Common myeloid progenitor, CD34-positive (primary cell): ENCODE data around the gene MRPL23.
A peak's percentile ranks its signal among the peaks of the same experiment; 100 is the strongest.
"Not testable (repeated sequence)": the region's sequence is repeated elsewhere in the genome, so short reads cannot be mapped to it uniquely, and the experiment has no call there.

ENCODE experiments used
- CTCF ChIA-PET: fragments of 350-600 bp; sonication (Branson Sonifier 250); formaldehyde crosslinking; loops from one replicate; lab custom pipeline; 2021; ENCODE audit warnings: antibody characterized with exemption; lab: Charles Lee
- POLR2A ChIA-PET: fragments of 350-600 bp; sonication (Branson Sonifier 250); formaldehyde crosslinking; loops from one replicate; lab custom pipeline; 2021; ENCODE audit warnings: antibody characterized with exemption; lab: Charles Lee
- DNase-seq, 3 donors: peaks; one replicate each; pipeline versions ENCODE4 v3.0.0 to v3.0.0-alpha.2; 2013
- H3K27ac ChIP-seq, 2 experiments: 1 replicate in 1 of 2; 2 replicates in 1 of 2; pipeline ENCODE4 v1.7.0; 2013; ENCODE audit warnings: inconsistent platforms in 2 of 2, low read length in 2 of 2, mild to moderate bottlenecking in 2 of 2, low read depth in 1 of 2, moderate library complexity in 1 of 2; ENCODE audit not compliant: severe bottlenecking in 2 of 2, insufficient read depth in 1 of 2, poor library complexity in 1 of 2
- H3K27me3 ChIP-seq, 5 experiments: replicated peaks in 2 of 5; 1 replicate in 3 of 5; 2 replicates in 2 of 5; pipeline versions ENCODE4 v1.6.1 to v1.7.0; 2013; ENCODE audit warnings: low read length in 4 of 5, mild to moderate bottlenecking in 2 of 5, moderate library complexity in 2 of 5, inconsistent platforms in 1 of 5; ENCODE audit not compliant: insufficient read depth in 5 of 5, control insufficient read depth in 4 of 5
- H3K36me3 ChIP-seq, 4 experiments: 1 replicate in 2 of 4; 2 replicates in 2 of 4; pipeline versions ENCODE4 v1.6.1 to v1.7.0; 2013; ENCODE audit warnings: low read length in 3 of 4, control low read depth in 1 of 4, mild to moderate bottlenecking in 1 of 4; ENCODE audit not compliant: control insufficient read depth in 4 of 4, insufficient read depth in 4 of 4
- H3K4me1 ChIP-seq, 4 experiments: 1 replicate in 3 of 4; 2 replicates in 1 of 4; pipeline versions ENCODE4 v1.6.1 to v1.7.1; 2013; ENCODE audit warnings: low read length in 3 of 4, mild to moderate bottlenecking in 3 of 4, control low read depth in 1 of 4, inconsistent platforms in 1 of 4, moderate library complexity in 1 of 4; ENCODE audit not compliant: control insufficient read depth in 4 of 4, insufficient read depth in 4 of 4; ENCODE audit errors: control extremely low read depth in 1 of 4
- H3K4me3 ChIP-seq, 7 experiments: 1 replicate in 4 of 7; 2 replicates in 3 of 7; pipeline versions ENCODE4 v1.5.1 to v1.7.0; 2013; ENCODE audit warnings: mild to moderate bottlenecking in 7 of 7, low read length in 6 of 7, moderate library complexity in 6 of 7, inconsistent platforms in 2 of 7, low read depth in 2 of 7, control low read depth in 1 of 7; ENCODE audit not compliant: insufficient read depth in 4 of 7, control insufficient read depth in 1 of 7; ENCODE audit errors: extremely low read depth in 1 of 7
- H3K9me3 ChIP-seq, 5 experiments: 1 replicate in 4 of 5; 2 replicates in 1 of 5; pipeline versions ENCODE4 v1.6.1 to v1.7.1; 2013; ENCODE audit warnings: low read length in 4 of 5, mild to moderate bottlenecking in 2 of 5, inconsistent platforms in 1 of 5, low read depth in 1 of 5, moderate library complexity in 1 of 5; ENCODE audit not compliant: control insufficient read depth in 4 of 5, insufficient read depth in 2 of 5; ENCODE audit errors: control extremely low read depth in 1 of 5
- WGBS: methylation state at CpG from one replicate; pipeline ENCODE4 v1.1.5; 2013; ENCODE audit not compliant: insufficient coverage; 5-methylcytosine and 5-hydroxymethylcytosine counted together

The MRPL23 gene

DNA sequence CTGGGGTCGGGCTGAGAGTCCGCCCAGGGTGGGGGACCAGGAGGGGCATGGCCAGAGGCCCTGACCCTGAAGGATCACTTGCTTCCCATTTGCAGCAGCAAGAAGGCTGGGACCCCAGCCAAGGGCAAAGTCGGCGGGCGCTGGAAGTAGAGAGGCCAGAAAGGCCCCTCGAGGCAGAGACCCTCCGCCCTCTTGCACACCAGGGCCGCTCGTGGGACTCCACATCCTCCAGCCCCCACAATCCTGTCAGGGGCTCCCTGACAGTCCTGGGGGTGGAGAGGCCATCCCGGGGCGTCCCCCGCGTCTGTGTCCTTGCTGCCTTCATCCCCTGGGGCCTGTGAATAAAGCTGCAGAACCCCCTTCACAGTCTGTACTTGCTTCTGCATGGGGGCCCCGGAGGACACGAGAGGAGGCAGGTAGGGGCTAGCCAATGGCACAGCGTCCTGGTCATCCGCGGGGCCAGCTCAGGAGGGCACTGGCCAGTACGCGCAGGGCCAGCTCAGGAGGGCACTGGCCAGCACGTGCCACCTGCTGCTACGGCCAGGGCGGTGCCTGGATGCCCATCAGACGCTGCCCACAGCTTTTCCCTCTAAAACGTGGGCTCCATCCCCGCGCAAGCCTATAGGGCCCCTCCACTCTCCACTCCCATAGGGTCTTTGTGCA is 8.7 kb upstream of the MRPL23 start:
- peak in 1 of 3 donors; percentile 9 for DNase-seq
- H3K9me3 ChIP-seq, result no peaks in the 10 kb centered on the region
- WGBS, result 88% methylated on average over 22 of the region's 27 CpGs
- H3K36me3 ChIP-seq, result no peaks in the 10 kb centered on the region
- peaks cover 0 to 39% (median 31%) of the 10 kb centered on the region in 4 experiments for H3K4me1 ChIP-seq
- CTCF ChIA-PET, result interaction anchor here (0.9 to 1.9 kb wide), 5 partner anchors 9 to 62 kb away, joined by 3 to 6 read pairs (median 3); no protein-coding TSS in a partner anchor
- H3K27ac ChIP-seq, result no peak overlapping the region
- POLR2A ChIA-PET, result no interaction called here
- H3K27me3 ChIP-seq, result no peaks in the 10 kb centered on the region
- H3K4me3 ChIP-seq, result peak overlapping the region in 1 of 7 experiments; percentile 20

DNA sequence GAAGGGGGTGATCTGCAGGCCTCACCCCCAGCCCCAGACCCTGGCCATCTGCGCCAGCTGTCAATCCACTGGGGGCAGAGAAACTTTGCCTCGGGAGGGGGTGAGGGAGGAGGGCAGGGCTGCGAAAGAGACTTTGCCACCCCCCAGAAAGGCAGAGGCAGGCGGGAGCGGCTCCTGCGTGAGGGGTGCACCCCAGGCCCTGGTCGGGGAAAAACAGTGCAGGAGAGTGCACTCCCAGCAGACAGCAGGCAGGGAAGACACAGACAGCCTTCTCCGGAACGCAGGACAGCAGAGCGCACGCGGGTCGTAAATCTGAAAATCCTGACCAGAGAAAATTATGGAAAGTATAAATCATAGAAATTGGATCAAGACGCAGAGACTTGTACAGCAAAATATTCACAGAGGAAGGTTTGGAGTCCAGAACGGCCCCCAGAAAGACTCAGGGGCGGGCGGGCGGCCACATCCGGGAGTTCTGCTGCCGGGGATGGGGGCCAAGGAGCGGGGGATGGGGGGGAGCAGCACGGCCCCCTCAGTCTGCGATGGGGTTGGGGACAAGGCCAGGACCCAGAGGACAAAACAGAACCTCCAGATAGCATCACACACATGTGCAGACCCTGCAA is 8.0 kb upstream of the MRPL23 start:
- CTCF ChIA-PET, result interaction anchor here (1.1 to 1.9 kb wide), 3 partner anchors 43 to 63 kb away, joined by 3 to 6 read pairs (median 5); no protein-coding TSS in a partner anchor
- Histone ChIP-seq H3K27me3 (no peaks in the 10 kb centered on the region), H3K4me1 (peaks cover 0 to 42% (median 31%) of the 10 kb centered on the region in 4 experiments), H3K9me3 (no peaks in the 10 kb centered on the region), H3K4me3 (peak overlapping the region in 1 of 7 experiments; percentile 20), H3K36me3 (no peaks in the 10 kb centered on the region), H3K27ac (no peak overlapping the region)
- peak; percentile 32 to 84 (median 66) for DNase-seq
- 11% methylated on average over 19 of the region's 23 CpGs for WGBS
- POLR2A ChIA-PET, result no interaction called here

DNA sequence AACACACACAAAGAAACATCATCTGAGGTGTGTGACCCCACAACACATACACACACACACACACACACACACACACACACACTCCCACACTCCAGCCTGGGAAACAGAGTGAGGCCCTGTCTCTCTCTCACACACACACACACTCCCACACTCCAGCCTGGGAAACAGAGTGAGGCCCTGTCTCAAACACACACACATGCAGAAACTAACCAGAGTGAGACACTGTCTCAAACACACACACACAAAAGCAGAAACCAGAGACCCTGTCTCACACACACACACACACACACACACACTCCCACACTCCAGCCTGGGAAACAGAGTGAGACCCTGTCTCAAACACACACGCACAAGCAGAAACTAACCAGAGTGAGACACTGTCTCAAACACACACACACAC is 7.3 kb upstream of the MRPL23 start:
- DNase-seq, H3K4me3 ChIP-seq, H3K27ac ChIP-seq, POLR2A ChIA-PET, CTCF ChIA-PET, H3K9me3 ChIP-seq, H3K27me3 ChIP-seq, H3K36me3 ChIP-seq: not testable (repeated sequence)
- WGBS, result no CpG with 5 or more reads among the region's 1 CpG
- peaks cover 0 to 37% (median 29%) of the 10 kb centered on the region in 4 experiments for H3K4me1 ChIP-seq

DNA sequence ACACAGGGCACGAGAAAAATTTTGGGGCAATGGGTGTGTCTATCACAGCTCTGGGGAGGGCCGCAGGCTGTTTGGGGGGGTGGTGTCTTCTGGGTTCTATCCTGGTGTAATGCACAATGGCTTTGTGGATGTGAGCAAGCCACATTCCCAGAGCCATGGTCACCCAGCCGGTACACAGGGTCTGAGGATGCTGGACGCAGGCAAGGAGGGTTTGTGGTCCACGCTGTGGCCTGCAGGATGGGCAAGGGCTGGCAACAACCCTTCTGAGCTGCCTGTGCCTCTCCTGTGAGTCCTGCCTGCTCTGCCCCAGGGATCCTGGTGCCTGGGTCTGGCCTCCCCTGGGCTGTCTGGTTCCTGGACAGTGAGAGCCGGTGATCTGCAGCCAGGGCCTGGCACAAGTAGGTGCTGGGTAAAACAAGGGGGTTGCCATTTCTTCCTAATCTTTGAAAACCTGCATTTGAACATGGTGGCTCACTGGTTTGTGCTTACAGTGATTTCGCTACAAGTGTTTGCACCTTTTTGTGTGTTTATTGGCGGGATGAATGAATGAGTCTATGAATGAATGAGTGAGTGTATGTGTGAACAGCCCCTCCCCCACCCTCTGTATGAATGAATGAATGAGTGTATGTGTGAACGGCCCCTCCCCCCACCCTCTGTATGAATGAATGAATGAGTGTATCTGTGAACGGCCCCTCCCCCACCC is 4.4 kb upstream of the MRPL23 start:
- POLR2A ChIA-PET, result interaction anchor here (0.7 kb wide), 1 partner anchor 46 kb away, joined by 3 read pairs; no protein-coding TSS in a partner anchor
- CTCF ChIA-PET, result interaction anchor here (0.9 to 1.5 kb wide), 6 partner anchors 42 to 108 kb away, joined by 3 to 5 read pairs (median 3); partner anchors contain the start of genes PRR33 and SYT8

DNA sequence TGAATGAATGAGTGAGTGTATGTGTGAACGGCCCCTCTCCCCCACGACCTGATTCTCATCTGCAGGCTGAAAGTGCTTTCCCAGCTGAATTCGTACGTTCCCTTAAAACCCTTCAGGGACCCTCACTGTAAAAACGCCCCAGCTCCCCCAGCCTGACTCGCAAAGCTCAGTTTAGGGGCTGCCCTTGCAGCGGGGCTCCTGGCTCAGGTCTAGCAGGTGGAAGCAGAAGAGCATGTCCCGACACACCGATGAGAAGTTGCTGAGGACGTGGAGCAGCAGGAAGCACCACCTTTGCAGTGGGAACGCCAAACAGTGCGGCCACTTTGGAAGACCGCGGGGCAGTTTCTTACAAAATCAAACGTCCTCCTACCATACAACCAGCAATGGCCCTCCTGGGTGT is 3.6 kb upstream of the MRPL23 start:
- DNase-seq, result peak in 2 of 3 donors; percentile 13 to 42
- Histone ChIP-seq H3K9me3 (no peaks in the 10 kb centered on the region), H3K4me3 (no peak overlapping the region), H3K27ac (no peak overlapping the region), H3K4me1 (peaks cover 0 to 27% (median 23%) of the 10 kb centered on the region in 4 experiments), H3K36me3 (no peaks in the 10 kb centered on the region), H3K27me3 (no peaks in the 10 kb centered on the region)
- CTCF ChIA-PET, result interaction anchor here (0.6 to 1.5 kb wide), 7 partner anchors 35 to 204 kb away, joined by 3 to 5 read pairs (median 3); partner anchors contain the start of genes PRR33 and SYT8
- POLR2A ChIA-PET, result no interaction called here
- 97% methylated on average over 13 of the region's 15 CpGs for WGBS

More for the DNA sequence above, 4.4 kb upstream of the MRPL23 start:
- 97% methylated on average over 6 of the region's 10 CpGs for WGBS
- H3K27ac ChIP-seq, result no peak overlapping the region
- H3K4me3 ChIP-seq, result no peak overlapping the region
- no peaks in the 10 kb centered on the region for H3K27me3 ChIP-seq
- H3K4me1 ChIP-seq, result peaks cover 0 to 35% (median 28%) of the 10 kb centered on the region in 4 experiments
- no peaks in the 10 kb centered on the region for H3K36me3 ChIP-seq
- DNase-seq, result no peak
- no peaks in the 10 kb centered on the region for H3K9me3 ChIP-seq

DNA sequence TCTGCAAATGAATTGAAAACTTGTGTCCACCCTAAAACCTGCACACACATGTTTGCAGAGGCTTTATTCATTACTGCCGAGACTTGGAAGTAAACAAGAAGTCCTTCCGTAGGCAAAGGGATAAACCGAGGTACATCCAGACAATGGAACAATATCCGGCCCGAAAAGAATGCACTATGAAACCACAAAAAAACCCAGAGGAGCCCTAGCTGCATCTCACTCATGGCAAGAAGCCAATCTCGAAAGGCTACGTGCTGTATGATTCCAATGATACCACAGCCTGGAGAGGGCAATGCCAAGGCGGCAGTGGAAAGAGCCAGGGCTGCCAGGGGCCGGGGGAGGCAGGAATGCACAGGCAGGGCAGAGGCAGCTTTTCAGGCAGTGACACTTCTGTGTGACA is 3.2 kb upstream of the MRPL23 start:
- POLR2A ChIA-PET, result no interaction called here

More for the DNA sequence above, 3.2 kb upstream of the MRPL23 start:
- H3K4me3 ChIP-seq, result no peak overlapping the region
- H3K27ac ChIP-seq, result no peak overlapping the region
- no peak for DNase-seq
- no peaks in the 10 kb centered on the region for H3K27me3 ChIP-seq
- H3K4me1 ChIP-seq, result peaks cover 0 to 23% (median 19%) of the 10 kb centered on the region in 4 experiments
- CTCF ChIA-PET, result interaction anchor here (0.6 to 1.6 kb wide), 7 partner anchors 36 to 205 kb away, joined by 3 to 6 read pairs (median 4); partner anchors contain the start of gene PRR33
- H3K36me3 ChIP-seq, result no peaks in the 10 kb centered on the region
- 86% methylated on average over 9 of the region's 9 CpGs for WGBS
- no peaks in the 10 kb centered on the region for H3K9me3 ChIP-seq
